ENCODE measurements around the gene ZNF14. TPM values are rescaled to one million over a fixed set of nuclear protein-coding genes. Genes with fewer than 3 reads are reported as not detected.
"Not testable (repeated sequence)": the region's sequence is repeated elsewhere in the genome, so short reads cannot be mapped to it uniquely, and the experiment has no call there.

The ZNF14 gene
- total RNA-seq, 2 donors from 2014 or later, result 5.4 to 6.7 TPM

DNA sequence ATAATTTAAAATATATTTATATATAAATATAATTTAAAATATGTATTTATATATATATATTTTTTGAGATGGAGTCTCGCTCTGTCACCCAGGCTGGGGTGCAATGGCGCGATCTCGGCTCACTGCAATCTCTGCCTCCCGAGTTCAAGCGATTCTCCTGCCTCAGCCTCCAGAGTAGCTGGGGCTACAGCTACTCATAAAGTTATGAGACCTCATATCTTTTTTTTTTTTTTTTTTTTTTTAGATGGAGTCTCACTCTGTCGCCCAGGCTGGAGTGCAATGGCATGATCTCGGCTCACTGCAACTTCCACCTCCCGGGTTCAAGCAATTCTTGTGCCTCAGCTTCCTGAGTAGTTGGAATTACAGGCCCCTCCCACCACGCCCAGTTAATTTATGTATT lies 43.9 kb downstream of the ZNF14 start:
- H3K4me3 Mint-ChIP-seq; DNase-seq (ENCODE audit: low spot score); H3K27me3 Mint-ChIP-seq; H3K9me3 Mint-ChIP-seq; ATAC-seq; H3K4me1 Mint-ChIP-seq (ENCODE audit: low read depth in 2 of 2); H3K27ac Mint-ChIP-seq: not testable (repeated sequence)
- H3K36me3 Mint-ChIP-seq, result peaks cover 12% of the 10 kb centered on the region

DNA sequence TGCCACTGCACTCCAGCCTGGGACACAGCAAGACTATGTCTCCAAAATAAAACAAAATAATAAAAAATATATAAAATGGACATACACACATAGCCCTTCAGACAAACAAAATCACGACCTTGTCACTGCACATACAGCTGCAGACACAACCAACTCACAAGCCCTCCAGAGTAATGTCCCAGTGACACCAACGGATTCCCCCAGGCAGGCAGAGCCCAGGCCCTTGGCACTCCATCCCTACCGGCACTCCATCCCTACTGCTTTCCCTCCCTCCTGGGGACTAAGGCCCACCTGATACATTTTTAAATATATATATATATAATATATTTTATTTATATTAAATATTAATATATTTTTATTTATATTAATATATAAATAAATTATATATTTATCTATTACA lies 45.8 kb downstream of the ZNF14 start:
- H3K27ac Mint-ChIP-seq, result no peak overlapping the region
- H3K4me3 Mint-ChIP-seq, result no peak overlapping the region
- ATAC-seq (no peak), DNase-seq (ENCODE audit: low spot score) (no peak)
- no peaks in the 10 kb centered on the region for H3K27me3 Mint-ChIP-seq
- H3K36me3 Mint-ChIP-seq, result peaks cover 26% of the 10 kb centered on the region
- peaks cover 9% of the 10 kb centered on the region for H3K9me3 Mint-ChIP-seq
- H3K4me1 Mint-ChIP-seq (ENCODE audit: low read depth in 2 of 2), result peaks cover 0 to 4% of the 10 kb centered on the region in 2 donors

DNA sequence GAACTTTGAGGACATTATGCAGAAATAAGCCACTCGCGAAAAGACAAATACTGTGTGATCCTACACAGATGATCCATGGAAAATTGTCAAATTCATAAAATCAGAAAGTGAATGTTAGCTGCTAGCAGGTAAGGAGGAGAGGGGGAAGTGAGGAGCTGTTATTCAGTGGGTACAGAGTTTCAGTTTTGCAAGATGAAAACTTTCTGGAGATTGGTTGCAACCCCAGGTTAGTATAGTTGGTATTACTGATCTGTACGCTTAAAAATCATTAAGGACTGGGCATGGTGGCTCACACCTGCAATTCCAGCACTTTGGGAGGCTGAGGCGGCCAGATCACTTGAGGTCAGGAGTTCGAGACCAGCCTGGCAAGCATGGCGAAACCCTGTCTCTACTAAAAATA lies 46.3 kb downstream of the ZNF14 start:
- peaks cover 9% of the 10 kb centered on the region for H3K9me3 Mint-ChIP-seq
- peaks cover 26% of the 10 kb centered on the region for H3K36me3 Mint-ChIP-seq
- DNase-seq (ENCODE audit: low spot score) (no peak), ATAC-seq (no peak)
- no peak overlapping the region for H3K27ac Mint-ChIP-seq
- no peak overlapping the region for H3K4me3 Mint-ChIP-seq
- peaks cover 0 to 4% of the 10 kb centered on the region in 2 donors for H3K4me1 Mint-ChIP-seq (ENCODE audit: low read depth in 2 of 2)
- no peaks in the 10 kb centered on the region for H3K27me3 Mint-ChIP-seq

DNA sequence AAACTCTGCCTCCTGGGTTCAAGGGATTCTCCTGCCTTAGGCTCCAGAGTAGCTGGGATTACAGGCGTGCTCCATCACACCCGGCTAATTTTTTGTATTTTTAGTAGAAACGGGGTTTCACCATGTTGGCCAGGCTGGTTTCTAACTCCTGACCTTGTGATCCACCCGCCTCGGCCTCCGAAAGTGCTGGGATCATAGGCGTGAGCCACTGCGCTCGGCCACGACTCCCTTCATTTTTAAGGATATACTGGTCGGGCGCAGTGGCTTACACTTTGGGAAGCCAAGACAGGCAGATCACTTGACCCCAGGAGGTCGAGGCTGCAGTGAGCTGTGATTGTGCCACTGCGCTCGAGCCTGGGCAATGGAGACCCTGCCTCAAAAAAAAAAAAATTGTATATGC lies 46.8 kb downstream of the ZNF14 start:
- not testable (repeated sequence) for ATAC-seq; H3K4me1 Mint-ChIP-seq (ENCODE audit: low read depth in 2 of 2); DNase-seq (ENCODE audit: low spot score); H3K4me3 Mint-ChIP-seq; H3K9me3 Mint-ChIP-seq; H3K27ac Mint-ChIP-seq; H3K27me3 Mint-ChIP-seq
- H3K36me3 Mint-ChIP-seq, result peaks cover 30% of the 10 kb centered on the region

DNA sequence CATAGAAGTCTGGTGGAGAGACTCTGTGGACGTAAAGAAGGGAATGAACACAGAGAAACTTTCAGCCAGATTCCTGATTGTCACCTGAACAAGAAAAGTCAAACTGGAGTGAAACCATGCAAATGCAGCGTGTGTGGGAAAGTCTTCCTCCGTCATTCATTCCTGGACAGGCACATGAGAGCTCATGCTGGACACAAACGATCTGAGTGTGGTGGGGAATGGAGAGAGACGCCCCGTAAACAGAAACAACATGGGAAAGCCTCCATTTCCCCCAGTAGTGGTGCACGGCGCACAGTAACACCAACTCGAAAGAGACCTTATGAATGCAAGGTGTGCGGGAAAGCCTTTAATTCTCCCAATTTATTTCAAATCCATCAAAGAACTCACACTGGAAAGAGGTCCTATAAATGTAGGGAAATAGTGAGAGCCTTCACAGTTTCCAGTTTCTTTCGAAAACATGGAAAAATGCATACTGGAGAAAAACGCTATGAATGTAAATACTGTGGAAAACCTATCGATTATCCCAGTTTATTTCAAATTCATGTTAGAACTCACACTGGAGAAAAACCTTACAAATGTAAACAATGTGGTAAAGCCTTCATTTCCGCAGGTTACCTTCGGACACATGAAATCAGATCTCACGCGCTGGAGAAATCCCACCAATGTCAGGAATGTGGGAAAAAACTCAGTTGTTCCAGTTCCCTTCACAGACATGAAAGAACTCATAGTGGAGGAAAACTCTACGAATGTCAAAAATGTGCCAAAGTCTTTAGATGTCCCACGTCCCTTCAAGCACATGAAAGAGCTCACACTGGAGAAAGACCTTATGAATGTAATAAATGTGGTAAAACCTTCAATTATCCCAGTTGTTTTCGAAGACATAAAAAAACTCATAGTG lies 53.5 kb downstream of the ZNF14 start:
- peaks cover 10 to 21% of the 10 kb centered on the region in 2 donors for H3K4me1 Mint-ChIP-seq (ENCODE audit: low read depth in 2 of 2)
- ATAC-seq (no peak), DNase-seq (ENCODE audit: low spot score) (no peak)
- no peak overlapping the region for H3K4me3 Mint-ChIP-seq
- H3K27ac Mint-ChIP-seq, result no peak overlapping the region
- H3K9me3 Mint-ChIP-seq, result peaks cover 6% of the 10 kb centered on the region
- H3K27me3 Mint-ChIP-seq, result no peaks in the 10 kb centered on the region
- H3K36me3 Mint-ChIP-seq, result peaks cover 68% of the 10 kb centered on the region

DNA sequence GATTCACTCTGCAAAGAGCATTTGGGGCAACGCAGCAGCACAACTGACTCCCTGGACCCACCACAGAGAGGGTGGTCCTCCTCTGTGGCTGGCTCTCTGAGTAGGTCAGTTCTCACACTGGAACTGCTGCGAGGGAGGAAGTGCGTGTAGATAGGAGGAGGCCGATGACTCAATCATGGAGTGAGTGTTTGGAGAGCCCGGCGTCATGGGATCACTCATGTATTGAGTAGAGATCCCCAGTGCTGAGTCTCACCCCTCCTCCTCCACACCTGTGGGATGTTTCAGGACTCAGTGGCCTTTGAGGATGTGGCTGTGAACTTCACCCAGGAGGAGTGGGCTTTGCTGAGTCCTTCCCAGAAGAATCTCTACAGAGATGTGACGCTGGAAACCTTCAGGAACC lies 55.3 kb downstream of the ZNF14 start:
- H3K9me3 Mint-ChIP-seq, result peaks cover 3% of the 10 kb centered on the region
- peaks cover 57% of the 10 kb centered on the region for H3K36me3 Mint-ChIP-seq
- H3K27me3 Mint-ChIP-seq, result no peaks in the 10 kb centered on the region
- no peak overlapping the region for H3K4me3 Mint-ChIP-seq
- H3K4me1 Mint-ChIP-seq (ENCODE audit: low read depth in 2 of 2), result peaks cover 10 to 22% of the 10 kb centered on the region in 2 donors
- H3K27ac Mint-ChIP-seq, result peak overlapping the region in 1 of 2 donors; percentile 39
- no peak for ATAC-seq
- no peak for DNase-seq (ENCODE audit: low spot score)

DNA sequence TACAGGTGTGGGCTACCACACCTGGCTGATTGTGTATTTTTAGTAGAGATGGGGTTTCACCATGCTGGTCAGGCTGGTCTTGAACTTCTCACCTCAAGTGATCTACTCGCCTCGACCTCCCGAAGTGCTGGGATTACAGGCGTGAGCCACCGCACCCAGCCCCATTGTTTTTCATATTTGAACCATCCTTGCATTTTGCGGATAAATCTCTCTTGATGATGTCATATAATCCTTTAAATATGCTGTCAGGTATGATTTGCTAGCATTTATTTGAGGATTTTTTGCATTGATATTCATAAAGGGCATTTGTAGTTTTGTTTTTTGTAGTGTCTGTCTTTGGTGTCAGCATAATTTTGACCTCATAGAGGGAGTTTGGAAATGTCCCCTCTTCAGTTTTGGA lies 58.6 kb downstream of the ZNF14 start:
- Mint-ChIP-seq H3K4me3 (no peak overlapping the region), H3K4me1 (ENCODE audit: low read depth in 2 of 2) (peaks cover 18 to 31% of the 10 kb centered on the region in 2 donors), H3K27me3 (no peaks in the 10 kb centered on the region), H3K27ac (no peak overlapping the region), H3K9me3 (no peaks in the 10 kb centered on the region), H3K36me3 (peaks cover 39% of the 10 kb centered on the region)
- ATAC-seq (no peak), DNase-seq (ENCODE audit: low spot score) (no peak)

DNA sequence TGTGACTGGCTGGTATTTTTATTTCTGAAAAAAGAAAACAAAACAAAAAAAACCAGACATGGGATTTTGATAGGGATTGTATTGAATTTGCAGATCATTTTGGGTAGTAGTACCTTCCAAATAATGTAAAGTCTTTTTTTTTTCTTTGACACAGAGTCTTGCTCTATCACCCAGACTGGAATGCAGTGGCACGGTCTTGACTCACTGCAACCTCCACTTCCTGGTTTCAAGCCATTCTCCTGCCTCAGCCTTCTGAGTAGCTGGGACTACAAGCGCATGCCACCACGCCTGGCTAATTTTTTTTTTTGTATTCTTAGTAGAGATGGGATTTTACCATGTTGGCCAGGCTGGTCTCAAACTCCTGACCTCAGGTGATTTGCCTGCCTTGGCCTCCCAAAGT lies 60.1 kb downstream of the ZNF14 start:
- H3K4me1 Mint-ChIP-seq (ENCODE audit: low read depth in 2 of 2), result peaks cover 26 to 35% of the 10 kb centered on the region in 2 donors
- H3K4me3 Mint-ChIP-seq, result no peak overlapping the region
- no peak overlapping the region for H3K27ac Mint-ChIP-seq
- no peaks in the 10 kb centered on the region for H3K9me3 Mint-ChIP-seq
- peaks cover 29% of the 10 kb centered on the region for H3K36me3 Mint-ChIP-seq
- ATAC-seq (no peak), DNase-seq (ENCODE audit: low spot score) (no peak)
- no peaks in the 10 kb centered on the region for H3K27me3 Mint-ChIP-seq

DNA sequence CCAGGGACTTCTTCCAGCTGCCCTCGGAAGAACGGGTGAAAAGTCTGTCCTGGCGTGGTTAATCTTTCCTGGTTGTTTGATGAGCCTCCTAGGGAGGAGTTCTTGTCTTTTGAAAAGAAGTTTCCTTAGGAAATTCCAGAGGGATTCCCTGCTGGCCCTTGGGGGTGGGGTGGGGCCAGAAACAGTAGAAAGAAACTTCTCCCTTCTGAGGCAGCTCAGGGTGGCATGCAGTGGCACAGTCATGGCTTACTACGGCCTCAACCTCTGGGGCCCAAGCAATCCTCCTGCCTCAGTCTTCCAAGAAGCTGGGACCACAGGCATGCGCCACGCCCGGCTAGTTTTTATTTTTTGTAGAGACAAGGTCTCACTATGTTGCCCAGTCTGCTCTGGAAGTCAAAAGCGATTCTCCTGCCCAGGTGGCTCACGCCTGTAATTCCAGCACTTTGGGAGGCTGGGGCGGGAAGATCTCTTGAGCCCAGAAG lies 62.8 kb downstream of the ZNF14 start:
- no peaks in the 10 kb centered on the region for H3K9me3 Mint-ChIP-seq
- peak overlapping the region; percentile 86 to 95 for H3K27ac Mint-ChIP-seq
- no peaks in the 10 kb centered on the region for H3K27me3 Mint-ChIP-seq
- ATAC-seq, result no peak
- H3K4me1 Mint-ChIP-seq (ENCODE audit: low read depth in 2 of 2), result peaks cover 19 to 21% of the 10 kb centered on the region in 2 donors
- peaks cover 6% of the 10 kb centered on the region for H3K36me3 Mint-ChIP-seq
- DNase-seq (ENCODE audit: low spot score), result no peak
- peak overlapping the region; percentile 89 for H3K4me3 Mint-ChIP-seq

DNA sequence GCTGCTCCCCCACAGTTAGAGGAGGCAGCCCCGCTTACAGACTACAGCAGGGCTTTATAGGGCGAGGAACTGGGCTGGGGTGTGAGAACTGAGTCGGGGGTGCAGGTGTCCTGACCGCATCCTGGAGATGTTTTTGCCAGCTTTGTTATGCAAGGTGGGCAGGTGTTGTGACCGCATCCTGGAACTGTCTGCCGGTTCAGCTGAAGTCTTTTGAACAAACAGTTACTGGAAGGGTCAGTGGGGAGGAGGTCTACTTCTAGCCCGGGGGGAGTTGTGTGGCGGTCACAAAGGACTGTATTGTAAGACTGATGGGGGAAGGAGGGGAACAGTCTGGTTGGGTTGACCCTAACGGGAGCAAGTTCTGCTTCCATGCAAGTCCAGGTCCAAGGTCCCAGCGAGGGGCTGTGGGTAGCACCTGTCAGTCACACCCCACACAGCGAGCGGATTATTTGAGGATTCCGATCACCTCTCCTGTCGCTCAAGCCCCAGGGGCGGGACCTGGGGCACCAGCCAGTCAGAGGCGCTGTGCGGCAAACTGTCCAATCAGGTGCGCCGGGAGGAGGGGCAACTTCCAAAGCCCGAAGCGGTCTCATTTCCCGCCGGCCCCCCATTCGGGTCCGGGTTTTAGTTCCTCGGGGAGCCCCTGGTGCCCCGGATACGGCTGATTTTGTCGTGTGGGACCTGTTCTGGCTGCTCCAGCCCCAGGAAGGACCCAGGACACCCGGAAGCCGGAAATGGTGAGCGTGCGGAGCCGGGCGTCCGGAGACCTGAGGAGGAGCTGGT lies 64.5 kb downstream of the ZNF14 start, which contains the start of gene ZNF101:
Gene ZNF101 (plus strand): TSS at position 610 of the 783 bp plus-strand sequence. CDS start 125 bp downstream, at position 735.
- Mint-ChIP-seq H3K9me3 (no peaks in the 10 kb centered on the region), H3K4me1 (ENCODE audit: low read depth in 2 of 2) (peaks cover 15 to 19% of the 10 kb centered on the region in 2 donors), H3K27me3 (no peaks in the 10 kb centered on the region), H3K36me3 (no peaks in the 10 kb centered on the region), H3K27ac (peak within 1 kb of the TSS; percentile 86 to 95), H3K4me3 (peak within 1 kb of the TSS; percentile 89)
- DNase-seq (ENCODE audit: low spot score) (peak; percentile 97), ATAC-seq (peak; percentile 85 to 86)

DNA sequence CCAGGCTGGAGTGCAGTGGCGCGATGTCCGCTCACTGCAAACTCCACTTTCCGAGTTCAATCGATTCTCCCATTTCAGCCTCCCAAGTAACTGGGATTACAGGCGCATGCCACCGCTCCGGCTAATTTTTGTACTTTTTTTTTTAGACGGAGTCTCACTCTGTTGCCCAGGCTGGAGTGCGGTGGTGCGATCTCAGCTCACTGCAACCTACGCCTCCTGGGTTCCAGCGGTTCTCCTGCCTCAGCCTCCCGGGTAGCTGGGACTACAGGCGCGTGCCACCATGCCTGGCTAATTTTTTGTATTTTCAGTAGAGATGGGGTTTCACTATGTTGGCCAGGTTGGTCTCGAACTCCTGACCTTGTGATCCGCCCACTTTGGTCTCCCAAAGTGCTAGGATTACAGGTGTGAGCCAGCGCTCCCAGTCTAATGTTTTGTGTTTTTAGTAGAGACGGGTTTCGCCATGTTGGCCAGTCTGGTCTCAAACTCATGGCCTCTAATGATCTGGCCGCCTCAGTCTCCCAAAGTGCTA lies 67.4 kb downstream of the ZNF14 start:
- not testable (repeated sequence) for H3K36me3 Mint-ChIP-seq; H3K27me3 Mint-ChIP-seq; H3K4me3 Mint-ChIP-seq; H3K27ac Mint-ChIP-seq; ATAC-seq; DNase-seq (ENCODE audit: low spot score); H3K9me3 Mint-ChIP-seq
- peaks cover 31 to 37% of the 10 kb centered on the region in 2 donors for H3K4me1 Mint-ChIP-seq (ENCODE audit: low read depth in 2 of 2)

DNA sequence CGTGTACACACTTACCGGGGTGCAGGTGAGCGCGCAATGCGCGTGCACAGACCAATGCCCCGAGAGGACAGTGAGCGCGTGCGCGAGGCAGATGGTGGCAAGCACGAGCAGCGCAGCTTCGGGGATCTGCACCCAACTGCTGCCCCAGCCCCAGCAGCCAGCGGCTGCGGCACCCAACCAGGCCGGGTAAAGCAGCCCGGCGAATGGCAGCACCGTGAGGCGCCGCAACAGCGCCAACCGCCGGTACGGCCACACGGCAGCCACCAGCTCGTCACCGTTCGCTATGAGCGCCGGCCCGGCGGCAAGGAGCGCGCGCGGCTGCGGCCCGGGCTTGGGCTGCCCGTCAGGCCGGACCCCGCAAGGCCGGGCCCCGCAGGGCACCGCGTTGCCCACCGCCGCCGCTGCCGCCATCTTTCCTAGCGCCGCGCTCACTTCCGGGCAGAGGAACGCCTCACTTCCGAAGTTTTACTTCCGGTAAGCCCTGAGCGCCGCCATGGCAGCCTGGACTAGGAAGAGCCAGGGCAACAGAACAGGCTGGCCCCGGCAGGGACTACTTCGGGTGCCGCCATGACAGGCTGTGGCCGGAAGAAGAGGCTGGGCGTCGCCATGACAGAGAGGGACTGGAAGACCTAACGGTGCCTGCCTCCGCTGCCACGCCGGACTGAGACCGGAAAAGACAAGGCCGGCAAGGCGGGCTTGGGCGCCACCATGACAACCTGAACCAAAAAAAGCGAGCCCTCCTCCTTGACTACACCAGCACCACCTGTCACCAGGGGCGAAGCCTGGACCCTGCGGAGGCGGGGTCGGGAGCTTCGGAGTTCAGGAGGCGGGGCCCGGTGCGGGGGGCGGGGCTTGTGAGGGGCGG lies 69.4 kb downstream of the ZNF14 start, which contains the start of gene ATP13A1:
Gene ATP13A1 (minus strand): TSS at position 421 of the 865 bp plus-strand sequence. CDS start 10 bp downstream, at position 411.
- H3K4me1 Mint-ChIP-seq (ENCODE audit: low read depth in 2 of 2), result peaks cover 27 to 29% of the 10 kb centered on the region in 2 donors
- ATAC-seq, result peak; percentile 86 to 93
- H3K4me3 Mint-ChIP-seq, result peak within 1 kb of the TSS; percentile 87
- H3K36me3 Mint-ChIP-seq, result no peaks in the 10 kb centered on the region
- no peaks in the 10 kb centered on the region for H3K27me3 Mint-ChIP-seq
- peak; percentile 96 for DNase-seq (ENCODE audit: low spot score)
- H3K9me3 Mint-ChIP-seq, result no peaks in the 10 kb centered on the region
- H3K27ac Mint-ChIP-seq, result peak within 1 kb of the TSS; percentile 86 to 89

DNA sequence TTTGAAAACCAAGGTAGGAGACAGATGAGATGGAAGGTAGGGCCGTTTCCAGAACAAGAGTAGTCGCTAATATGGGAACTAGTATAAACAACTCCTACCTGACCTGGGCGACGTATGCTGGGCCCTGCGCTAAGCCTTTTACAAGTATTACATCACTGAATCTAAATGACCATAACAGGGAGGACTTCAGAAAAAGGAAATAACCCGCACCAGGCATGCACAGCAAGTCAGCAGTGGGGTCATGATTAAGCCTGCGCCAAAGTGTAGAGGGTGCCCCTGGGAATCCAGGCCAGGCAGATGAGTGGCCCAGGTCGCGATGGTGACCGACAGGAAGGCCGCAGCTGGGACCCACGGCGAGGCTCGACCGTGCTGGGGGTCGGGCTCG lies 70.0 kb downstream of the ZNF14 start:
- H3K27me3 Mint-ChIP-seq, result no peaks in the 10 kb centered on the region
- H3K4me3 Mint-ChIP-seq, result peak overlapping the region; percentile 87
- peak overlapping the region; percentile 86 to 89 for H3K27ac Mint-ChIP-seq
- ATAC-seq (peak in 1 of 2 donors; percentile 15), DNase-seq (ENCODE audit: low spot score) (no peak)
- H3K4me1 Mint-ChIP-seq (ENCODE audit: low read depth in 2 of 2), result peaks cover 21 to 22% of the 10 kb centered on the region in 2 donors
- H3K36me3 Mint-ChIP-seq, result peaks cover 5% of the 10 kb centered on the region
- no peaks in the 10 kb centered on the region for H3K9me3 Mint-ChIP-seq
